Prostate gland (tissue), 2 donors: ENCODE data around the gene TFEB.

Experiments
- CTCF ChIP-seq, 4 experiments: fragments of 200-600 bp in 2 of 4; fragments of 450-650 bp in 2 of 4; sonication (generic) in 2 of 4; IDR thresholded peaks; 1 replicate in 3 of 4; 2 replicates in 1 of 4; pipeline ENCODE4 v1.5.1; 2016 to 2019; ENCODE audit warnings: antibody characterized with exemption in 4 of 4, mild to moderate bottlenecking in 2 of 4, moderate library complexity in 2 of 4
- POLR2AphosphoS5 ChIP-seq: sonication (generic); formaldehyde crosslinking; IDR thresholded peaks from one replicate; pipeline ENCODE4 v1.6.1; 2017; ENCODE audit warnings: antibody characterized with exemption

- TF ChIP-seq POLR2AphosphoS5 = no peak
- TF ChIP-seq CTCF (IDR thresholded peaks at IDR 0.05) = no peak
Observed at GRCh38 chr6:41671376-41671775, 64.0 kb downstream of the TFEB start.
